HPDE6-E6E7 (cell line): ENCODE measurements around the gene ACTR3.
A peak's percentile ranks its signal among the peaks of the same experiment; 100 is the strongest.
"Not testable (repeated sequence)": the region's sequence is repeated elsewhere in the genome, so short reads cannot be mapped to it uniquely, and the experiment has no call there.

Experiments used
- DNase-seq: peaks from one replicate; pipeline ENCODE4 v3.0.0; 2011; ENCODE audit warnings: missing footprints; ENCODE audit errors: extremely low spot score

ACTR3 gene

DNA sequence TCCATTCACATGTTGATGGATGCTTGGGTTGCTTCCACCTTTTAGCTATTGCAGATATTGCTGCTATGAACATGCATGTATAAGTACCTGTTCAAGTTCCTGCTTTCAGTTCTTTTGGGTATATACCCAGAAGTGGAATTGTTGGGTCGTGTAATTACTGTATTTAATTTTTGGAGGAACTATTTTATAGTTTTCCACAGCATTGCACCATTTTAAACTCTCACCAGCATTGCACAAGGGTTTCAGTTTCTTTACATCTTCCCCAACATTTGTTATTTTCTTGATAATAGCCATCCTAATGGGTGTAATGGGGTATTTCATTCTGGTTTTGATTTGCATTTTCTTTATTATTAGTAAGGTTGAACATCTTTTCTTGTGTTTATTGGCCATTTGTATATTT is 16.0 kb downstream of the ACTR3 start:
- DNase-seq = no peak

DNA sequence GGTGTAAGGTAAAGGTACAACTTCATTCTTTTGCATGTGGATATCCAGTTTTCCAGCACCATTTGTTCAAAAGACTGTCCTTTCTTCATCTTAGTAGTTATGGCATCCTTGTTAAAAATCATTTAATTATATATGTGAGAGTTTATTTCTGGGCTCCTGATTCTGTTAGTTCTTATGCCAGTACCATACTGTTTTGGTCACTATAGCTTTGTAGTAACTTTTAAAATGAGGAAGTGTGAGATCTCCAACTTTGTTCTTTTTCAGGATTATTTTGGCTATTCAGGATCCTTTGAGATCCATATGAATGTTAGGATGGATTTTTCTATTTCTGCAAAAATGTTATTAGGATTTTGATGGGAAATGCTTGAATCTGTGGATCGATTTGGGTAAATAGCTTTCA is 16.8 kb downstream of the ACTR3 start:
- no peak for DNase-seq

DNA sequence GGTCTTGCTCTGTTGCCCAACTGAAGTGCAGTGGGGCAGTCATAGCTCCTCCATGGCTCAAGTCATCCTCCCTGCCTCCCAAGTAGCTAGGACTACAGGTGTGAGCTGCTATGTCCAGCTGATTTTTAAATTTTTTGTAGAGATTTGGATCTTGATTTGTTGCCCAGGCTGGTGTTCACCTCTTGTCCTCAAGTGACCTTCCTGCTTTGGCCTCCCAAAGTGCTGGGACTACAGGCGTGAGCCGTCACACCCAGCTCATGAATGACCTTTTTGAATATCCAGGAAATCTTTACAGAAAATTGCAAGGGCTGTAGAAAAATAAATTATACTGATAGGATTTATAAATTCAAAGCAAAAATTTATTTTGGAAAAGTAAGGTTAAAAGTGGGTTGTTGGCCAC is 17.4 kb downstream of the ACTR3 start:
- no peak for DNase-seq

DNA sequence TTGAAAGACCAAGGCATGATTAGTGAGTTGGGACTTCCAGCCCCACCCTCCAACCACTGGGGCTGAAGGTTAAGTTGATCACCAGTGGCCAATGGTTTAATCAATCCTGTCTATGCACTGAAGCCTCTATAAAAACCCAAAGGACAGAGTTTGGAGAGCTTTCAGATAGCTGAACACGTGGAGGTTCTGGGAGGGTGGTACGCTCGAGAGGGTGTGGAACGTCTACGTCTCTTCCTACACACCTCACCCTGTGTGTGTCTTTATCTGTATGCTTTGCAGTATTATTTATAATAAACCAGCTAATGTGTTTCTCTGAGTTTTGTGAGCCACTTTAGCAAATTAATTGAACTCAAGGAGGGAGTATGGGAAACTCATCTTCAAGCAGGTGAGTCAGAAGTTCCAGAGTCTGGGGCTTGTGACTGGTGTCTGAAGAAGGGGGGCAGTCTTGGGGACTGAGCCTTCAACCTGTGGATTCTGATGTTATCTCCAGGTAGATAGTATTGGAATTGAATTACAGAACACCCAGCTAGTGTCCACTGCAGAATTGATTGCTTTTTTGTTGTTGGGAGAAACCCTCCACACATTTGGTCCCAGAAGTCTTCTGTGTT is 20.3 kb downstream of the ACTR3 start:
- no peak for DNase-seq

- no peak for DNase-seq
Measured at GRCh38 chr2:113910967-113911678, 21.2 kb downstream of the ACTR3 start.

DNA sequence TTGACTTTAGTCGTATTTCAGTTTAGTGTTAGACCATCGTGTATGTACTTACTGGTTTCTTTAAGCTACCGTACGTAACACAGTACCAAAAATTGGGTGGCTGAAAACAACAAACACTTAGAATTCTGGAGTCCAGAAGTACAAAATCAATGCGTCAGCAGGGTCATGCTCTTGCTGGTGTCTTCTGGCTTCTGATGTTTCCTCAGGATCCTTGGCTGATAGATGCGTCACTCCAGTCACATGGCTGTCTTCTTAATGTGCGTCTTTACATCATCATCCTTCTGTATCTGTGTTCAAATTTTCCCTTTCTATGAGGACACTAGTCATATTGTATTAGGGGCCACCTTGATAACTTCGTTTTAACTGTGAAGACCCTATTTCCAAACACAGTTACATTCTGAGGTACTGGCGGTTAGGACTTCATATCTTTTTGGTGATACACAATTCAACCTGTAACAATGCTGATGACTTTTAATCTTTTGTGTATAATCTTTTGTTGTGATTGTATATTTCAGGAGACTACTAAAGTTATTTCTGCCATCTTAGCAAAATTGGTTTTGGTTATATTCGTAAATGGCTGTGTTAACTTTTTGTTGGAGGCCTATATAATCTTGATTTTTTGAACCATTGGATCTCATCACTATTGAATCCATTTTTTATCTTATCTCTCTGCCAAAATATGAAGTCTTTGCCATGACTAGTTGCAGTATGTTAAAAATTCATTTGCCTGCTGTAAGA is 25.4 kb downstream of the ACTR3 start:
- no peak for DNase-seq

DNA sequence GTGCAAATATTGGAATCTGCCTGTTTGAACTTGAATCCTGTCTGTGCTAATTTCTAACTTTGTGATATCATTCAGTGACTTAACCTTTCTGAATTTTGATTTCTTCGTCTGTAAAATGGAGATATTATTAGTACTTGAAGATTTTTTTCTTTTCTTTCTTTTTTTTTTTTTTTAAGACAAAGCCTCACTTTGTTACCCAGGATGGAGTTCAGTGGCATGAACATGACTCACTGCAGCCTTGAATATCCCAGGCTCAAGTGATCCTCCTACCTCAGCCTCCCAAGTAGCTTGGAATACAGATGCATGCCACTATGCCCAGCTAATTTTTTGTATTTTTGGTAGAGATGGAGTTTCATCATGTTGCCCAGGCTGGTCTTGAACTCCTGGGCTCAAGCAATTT is 28.3 kb downstream of the ACTR3 start:
- no peak for DNase-seq

DNA sequence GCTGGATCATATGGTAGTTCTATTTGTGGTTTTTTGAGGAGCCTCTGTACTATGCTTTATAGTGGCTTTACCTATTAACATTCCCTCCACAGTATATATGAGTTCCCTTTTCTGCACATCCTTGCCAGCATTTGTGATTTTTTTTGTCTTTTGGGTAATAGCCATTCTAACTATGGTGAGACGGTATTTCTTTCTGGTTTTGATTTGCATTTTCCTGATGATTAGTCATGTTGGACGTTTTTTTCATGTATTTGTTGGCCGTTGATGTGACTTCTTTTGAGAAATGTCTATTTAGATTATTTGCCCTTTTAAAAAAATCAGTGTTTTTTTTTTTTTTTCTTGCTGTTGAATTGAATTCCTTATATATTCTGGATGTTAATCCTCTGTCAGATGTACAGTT is 31.1 kb downstream of the ACTR3 start:
- DNase-seq = no peak

DNA sequence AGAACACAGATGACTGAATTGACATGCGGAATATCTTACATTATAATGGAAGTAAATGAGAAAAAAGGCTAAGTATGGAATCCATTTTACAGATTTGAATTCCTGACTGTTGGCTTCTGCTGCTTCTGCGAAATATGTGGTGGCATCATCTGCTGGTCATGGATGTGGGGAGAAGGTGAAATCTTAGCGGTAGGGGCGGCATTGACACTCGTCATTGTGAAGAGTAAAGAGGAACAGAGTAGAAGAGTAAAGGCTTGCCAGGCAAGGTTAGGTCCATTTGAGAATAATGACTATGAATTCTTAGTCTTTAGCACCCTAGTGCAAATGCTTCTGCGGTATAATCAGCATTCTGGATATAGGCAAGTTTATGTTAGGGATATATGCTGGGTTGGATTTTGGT is 32.4 kb downstream of the ACTR3 start:
- DNase-seq = no peak

- DNase-seq = no peak
Measured at GRCh38 chr2:113922784-113923183, 32.9 kb downstream of the ACTR3 start.

GRCh38 chr2:113925884-113926283 is 36.0 kb downstream of the ACTR3 start:
- no peak for DNase-seq

- DNase-seq = no peak
Measured at GRCh38 chr2:113926314-113926713, 36.4 kb downstream of the ACTR3 start.

- no peak for DNase-seq
Measured at GRCh38 chr2:113930448-113930847, 40.6 kb downstream of the ACTR3 start.

DNA sequence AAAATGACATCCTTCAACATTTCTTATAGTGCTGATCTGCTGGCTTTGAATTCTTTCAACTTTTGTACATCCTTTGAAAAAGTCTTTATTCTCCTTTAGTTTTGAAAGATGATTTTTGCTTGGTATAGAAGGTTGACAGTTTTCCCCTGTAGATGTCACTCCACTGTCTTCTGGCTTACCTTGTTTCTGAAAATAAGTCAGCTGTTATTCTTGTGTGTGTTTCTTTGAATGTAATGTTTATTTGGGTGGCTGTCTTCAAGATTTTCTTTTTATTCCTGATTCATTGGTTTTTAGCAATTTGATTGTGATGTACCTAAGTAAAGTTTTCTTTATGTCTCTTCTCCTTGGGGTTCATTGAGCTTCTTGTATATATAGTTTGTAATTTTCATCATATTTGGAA is 47.6 kb downstream of the ACTR3 start:
- DNase-seq = no peak

DNA sequence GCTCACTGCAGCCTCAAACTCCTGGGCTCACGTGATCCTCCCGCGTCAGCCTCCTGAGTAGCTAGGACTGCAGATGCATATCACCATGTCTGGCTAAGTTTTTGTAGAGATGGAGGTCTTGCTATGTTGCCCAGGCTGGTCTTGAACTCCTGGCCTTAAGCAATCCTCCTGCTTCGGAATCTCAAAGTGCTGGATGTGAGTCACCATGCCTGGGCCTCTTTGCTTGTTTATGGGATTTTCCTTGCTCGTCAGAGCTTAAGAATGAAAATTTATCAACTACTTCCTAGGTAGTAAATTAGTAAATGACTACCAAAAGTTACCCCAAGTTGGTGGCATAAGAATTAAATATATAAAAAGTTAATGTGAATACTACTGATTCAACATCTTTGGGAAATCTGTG is 51.0 kb downstream of the ACTR3 start:
- no peak for DNase-seq

DNA sequence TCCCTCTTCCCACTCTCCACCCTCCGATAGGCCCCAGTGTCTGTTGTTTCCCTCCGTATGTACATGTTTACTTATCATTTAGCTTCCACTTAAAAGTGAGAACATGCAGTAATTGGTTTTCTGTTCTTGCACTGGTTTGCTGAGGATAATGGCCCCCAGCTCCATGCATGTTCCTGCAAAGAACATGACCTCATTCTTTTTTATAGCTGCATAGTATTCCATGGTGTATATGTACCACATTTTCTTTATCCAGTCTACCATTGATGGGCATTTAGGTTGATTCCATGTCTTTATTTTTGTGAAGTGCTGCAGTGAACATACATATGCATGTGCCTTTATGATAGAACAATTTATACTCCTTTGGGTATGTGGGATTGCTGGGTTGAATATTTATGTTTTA is 55.9 kb downstream of the ACTR3 start:
- DNase-seq = not testable (repeated sequence)

GRCh38 chr2:113950906-113951305 is 61.0 kb downstream of the ACTR3 start:
- not testable (repeated sequence) for DNase-seq

DNA sequence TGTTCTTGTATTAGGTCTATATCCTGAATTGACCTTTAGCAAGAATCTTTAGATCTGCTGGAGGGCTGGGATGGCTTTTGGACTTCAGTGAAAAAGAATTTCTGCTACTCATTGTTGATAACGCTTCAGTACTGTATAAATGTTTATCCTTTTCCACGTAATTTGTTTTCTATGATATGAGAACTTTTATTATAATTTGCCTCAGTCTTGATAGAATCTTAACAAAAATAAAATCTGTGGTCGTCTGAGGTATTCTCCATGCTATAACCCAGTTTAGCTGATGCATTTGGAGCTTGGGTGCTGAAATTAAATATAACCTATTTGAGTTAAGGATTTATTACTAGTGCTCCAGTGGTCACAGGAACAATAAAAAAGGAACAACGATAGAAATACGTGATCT is 71.1 kb downstream of the ACTR3 start:
- DNase-seq = no peak

DNA sequence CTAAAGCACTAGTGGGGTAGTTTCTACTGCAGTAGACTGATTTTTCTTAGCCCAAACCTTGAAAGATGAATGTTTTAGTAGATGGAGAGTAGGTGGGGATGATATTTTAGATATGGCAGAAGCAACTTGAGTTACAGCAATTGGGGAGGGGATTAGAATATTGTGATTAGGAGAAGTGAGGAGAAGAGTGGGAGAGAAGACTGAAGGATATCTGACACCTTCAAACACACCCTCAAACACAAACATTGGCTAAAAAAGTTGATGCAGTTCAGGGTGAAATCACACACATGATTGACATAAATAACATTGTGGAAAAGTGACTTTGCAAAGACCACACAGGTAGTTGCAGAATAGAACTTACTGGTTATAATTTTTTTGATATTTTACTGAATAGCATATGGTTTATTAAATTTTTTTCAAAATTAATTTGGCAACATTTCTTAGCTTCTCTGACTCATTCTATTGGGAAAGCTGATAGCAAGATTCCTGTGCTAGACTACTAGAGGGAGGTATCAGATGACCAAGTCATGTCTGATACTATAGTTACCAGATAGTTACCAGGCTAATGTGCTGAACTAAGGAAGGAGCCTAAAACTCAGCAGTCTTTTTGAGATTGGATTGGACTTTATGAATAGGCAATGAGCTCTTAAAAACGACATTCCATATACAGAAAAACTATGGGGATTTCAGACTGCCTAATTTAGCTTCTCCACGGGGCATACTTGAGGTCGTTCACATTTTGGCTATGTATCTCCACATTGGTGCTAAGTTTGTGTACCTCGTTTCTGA is 73.0 kb downstream of the ACTR3 start:
- DNase-seq = peak; percentile 35

DNA sequence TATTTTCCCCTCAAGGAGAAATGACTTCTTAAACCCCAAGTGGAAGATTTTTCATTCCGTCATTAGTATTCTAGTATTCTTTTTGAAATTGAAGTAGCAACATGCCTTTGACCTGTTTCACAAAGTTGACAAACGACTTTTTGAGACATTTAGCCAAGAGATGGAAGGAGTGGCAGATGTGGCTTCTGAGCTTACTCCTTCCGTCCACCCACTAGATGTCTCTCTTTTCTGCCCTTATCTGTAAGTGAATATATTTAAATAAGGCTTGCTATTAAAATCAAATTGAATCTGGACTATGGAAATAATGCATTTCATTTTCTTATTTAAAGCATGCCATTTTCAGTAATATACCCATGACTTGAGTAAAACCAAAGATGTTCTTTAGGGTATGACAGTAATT is 74.1 kb downstream of the ACTR3 start:
- DNase-seq = no peak

- no peak for DNase-seq
Measured at GRCh38 chr2:113964436-113964835, 74.5 kb downstream of the ACTR3 start.

DNA sequence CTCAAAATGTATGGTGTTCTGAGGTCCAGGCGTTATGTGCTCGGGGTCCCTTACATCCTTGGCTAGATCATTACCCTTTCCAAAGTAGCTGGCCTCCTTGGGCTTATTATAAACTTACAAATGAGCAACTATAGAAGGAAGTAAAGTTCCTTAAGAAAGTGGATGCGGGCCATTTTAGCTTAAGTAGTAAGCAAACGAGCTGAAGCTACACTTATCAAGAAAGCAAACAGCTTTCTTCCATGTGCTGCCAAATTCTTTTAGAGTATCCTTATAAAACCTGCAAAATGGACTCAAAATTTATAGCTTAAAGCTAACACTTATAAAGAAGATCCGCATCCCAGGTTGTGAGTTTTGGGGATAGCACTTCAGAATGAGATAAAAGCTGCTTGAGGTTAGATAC is 75.3 kb downstream of the ACTR3 start:
- no peak for DNase-seq
